Neural progenitor cell (in vitro differentiated cells): ENCODE measurements around the gene PPP1R9A. TPM values are rescaled to one million over a fixed set of nuclear protein-coding genes. Genes with fewer than 3 reads are reported as not detected.

Source experiments
- DNase-seq: peaks from one replicate; pipeline ENCODE4 v3.0.0-alpha.2; 2016; ENCODE audit warnings: low spot score
- H2AFZ ChIP-seq: fragments of 200-600 bp; sonication (generic); replicated peaks from 2 replicates; pipeline ENCODE4 v1.6.1; 2016; ENCODE audit warnings: antibody characterized with exemption
- H3F3A ChIP-seq: fragments of 200-600 bp; sonication (generic); 2 replicates; pipeline ENCODE4 v1.6.1; 2016; ENCODE audit warnings: antibody characterized with exemption, low read depth
- H3K27ac ChIP-seq: fragments of 200-600 bp; sonication (generic); 2 replicates; pipeline ENCODE4 v1.5.1; 2016; ENCODE audit warnings: mild to moderate bottlenecking
- H3K27me3 ChIP-seq: fragments of 200-600 bp; sonication (generic); 2 replicates; pipeline ENCODE4 v1.6.1; 2016; ENCODE audit warnings: mild to moderate bottlenecking, moderate library complexity
- H3K36me3 ChIP-seq: fragments of 200-600 bp; sonication (generic); 2 replicates; pipeline ENCODE4 v1.5.1; 2016
- H3K4me1 ChIP-seq: fragments of 200-600 bp; sonication (generic); 2 replicates; pipeline ENCODE4 v1.6.1; 2016; ENCODE audit warnings: mixed run types
- H3K4me2 ChIP-seq: fragments of 200-600 bp; sonication (generic); 2 replicates; pipeline ENCODE4 v1.6.1; 2016
- H3K4me3 ChIP-seq: fragments of 200-600 bp; sonication (generic); 2 replicates; pipeline ENCODE4 v1.5.1; 2016
- H3K79me2 ChIP-seq: fragments of 200-600 bp; sonication (generic); 2 replicates; pipeline ENCODE4 v1.6.1; 2016; ENCODE audit warnings: low read depth
- H3K9ac ChIP-seq: fragments of 200-600 bp; sonication (generic); 2 replicates; pipeline ENCODE4 v1.6.1; 2016
- H3K9me3 ChIP-seq: fragments of 200-600 bp; sonication (generic); 2 replicates; pipeline ENCODE4 v1.5.1; 2016; ENCODE audit warnings: low read depth
- H4K20me1 ChIP-seq: fragments of 200-600 bp; sonication (generic); 2 replicates; pipeline ENCODE4 v1.6.1; 2016; ENCODE audit warnings: low read depth
- H3K27ac Mint-ChIP-seq: 3 replicates; pipeline ENCODE4 v1.8.0; 2021; ENCODE audit warnings: mixed read lengths
- H3K27me3 Mint-ChIP-seq: 2 replicates; pipeline ENCODE4 v1.8.0; 2022; ENCODE audit warnings: low read depth, mild to moderate bottlenecking, inconsistent platforms, moderate library complexity, mixed read lengths; ENCODE audit not compliant: insufficient read depth
- H3K36me3 Mint-ChIP-seq: 3 replicates; pipeline ENCODE4 v1.8.0; 2021; ENCODE audit warnings: mixed read lengths
- H3K4me1 Mint-ChIP-seq: 3 replicates; pipeline ENCODE4 v1.8.0; 2021; ENCODE audit warnings: mixed read lengths
- H3K4me3 Mint-ChIP-seq: 3 replicates; pipeline ENCODE4 v1.8.0; 2021; ENCODE audit warnings: mild to moderate bottlenecking, moderate library complexity, mixed read lengths
- H3K9me3 Mint-ChIP-seq: 3 replicates; pipeline ENCODE4 v1.8.0; 2020; ENCODE audit warnings: mixed read lengths
- CTCF ChIP-seq: fragments of 200-600 bp; sonication (generic); IDR thresholded peaks from 2 replicates; pipeline ENCODE4 v1.5.1; 2017; ENCODE audit warnings: antibody characterized with exemption, mild to moderate bottlenecking
- EZH2 ChIP-seq: fragments of 200-600 bp; sonication (generic); IDR thresholded peaks from 2 replicates; pipeline ENCODE4 v1.6.1; 2017; ENCODE audit warnings: antibody characterized with exemption, mild to moderate bottlenecking, moderate library complexity
- EZH2phosphoT487 ChIP-seq: fragments of 200-600 bp; sonication (generic); IDR thresholded peaks from 2 replicates; pipeline ENCODE4 v1.6.1; 2017; ENCODE audit warnings: antibody characterized with exemption
- total RNA-seq: library from RNA; depleted of rRNA; stranded (reverse); fragments of >200 nt; gene quantifications from 2 replicates; pipeline ENCODE4 v1.2.3, GENCODE V29; 2015; ENCODE audit warnings: low replicate concordance

Gene PPP1R9A
- total RNA-seq, 1 donor from 2014 or later: 40.7 TPM

- H3K4me3 Mint-ChIP-seq: no peak overlapping the region
Measured at GRCh38 chr7:95066737-95067530, 159.5 kb downstream of the PPP1R9A start.

GRCh38 chr7:95088536-95089215 lies 181.3 kb downstream of the PPP1R9A start:
- no peaks in the 10 kb centered on the region for H3K36me3 ChIP-seq
- H3K79me2 ChIP-seq: peaks cover under 1% of the 10 kb centered on the region
- H3K9ac ChIP-seq: no peak overlapping the region
- H3K4me3 ChIP-seq: no peak overlapping the region
- peaks cover 8% of the 10 kb centered on the region for H3K9me3 Mint-ChIP-seq
- H3K4me3 Mint-ChIP-seq: no peak overlapping the region
- TF ChIP-seq CTCF (no peak), EZH2phosphoT487 (no peak), EZH2 (no peak)
- peaks cover 5% of the 10 kb centered on the region for H3F3A ChIP-seq
- H4K20me1 ChIP-seq: no peaks in the 10 kb centered on the region
- peak overlapping the region; percentile 87 for H3K27ac Mint-ChIP-seq
- no peaks in the 10 kb centered on the region for H3K9me3 ChIP-seq
- H2AFZ ChIP-seq: no peak overlapping the region
- peaks cover 18% of the 10 kb centered on the region for H3K4me1 Mint-ChIP-seq
- H3K27me3 Mint-ChIP-seq: no peaks in the 10 kb centered on the region
- peaks cover 23% of the 10 kb centered on the region for H3K4me1 ChIP-seq
- H3K27ac ChIP-seq: no peak overlapping the region
- DNase-seq: no peak
- H3K27me3 ChIP-seq: no peaks in the 10 kb centered on the region
- no peak overlapping the region for H3K4me2 ChIP-seq
- H3K36me3 Mint-ChIP-seq: peaks cover 2% of the 10 kb centered on the region

More at GRCh38 chr7:95066737-95067530, 159.5 kb downstream of the PPP1R9A start:
- H3K27ac ChIP-seq: no peak overlapping the region
- TF ChIP-seq EZH2phosphoT487: no peak
- TF ChIP-seq CTCF: no peak
- TF ChIP-seq EZH2: no peak
- no peak for DNase-seq
- no peaks in the 10 kb centered on the region for H3K27me3 Mint-ChIP-seq
- no peak overlapping the region for H3K27ac Mint-ChIP-seq
- no peaks in the 10 kb centered on the region for H3F3A ChIP-seq
- H3K27me3 ChIP-seq: no peaks in the 10 kb centered on the region
- no peak overlapping the region for H3K9ac ChIP-seq
- H3K4me3 ChIP-seq: no peak overlapping the region
- no peaks in the 10 kb centered on the region for H3K36me3 Mint-ChIP-seq
- H3K79me2 ChIP-seq: peaks cover 18% of the 10 kb centered on the region
- no peaks in the 10 kb centered on the region for H3K36me3 ChIP-seq
- H3K9me3 ChIP-seq: no peaks in the 10 kb centered on the region
- H3K4me1 ChIP-seq: no peaks in the 10 kb centered on the region
- H3K4me1 Mint-ChIP-seq: no peaks in the 10 kb centered on the region
- H3K9me3 Mint-ChIP-seq: no peaks in the 10 kb centered on the region
- no peak overlapping the region for H3K4me2 ChIP-seq
- no peak overlapping the region for H2AFZ ChIP-seq
- H4K20me1 ChIP-seq: no peaks in the 10 kb centered on the region

- Mint-ChIP-seq H3K9me3 (peaks cover 5% of the 10 kb centered on the region), H3K36me3 (peaks cover 3% of the 10 kb centered on the region), H3K27ac (no peak overlapping the region), H3K4me1 (peaks cover 18% of the 10 kb centered on the region), H3K4me3 (no peak overlapping the region), H3K27me3 (peaks cover 2% of the 10 kb centered on the region)
- no peak overlapping the region for H3K9ac ChIP-seq
- H3K36me3 ChIP-seq: no peaks in the 10 kb centered on the region
- H3K4me1 ChIP-seq: peaks cover 23% of the 10 kb centered on the region
- peak; percentile 39 for DNase-seq
- no peaks in the 10 kb centered on the region for H3K9me3 ChIP-seq
- H3K27ac ChIP-seq: no peak overlapping the region
- peaks cover 5% of the 10 kb centered on the region for H3F3A ChIP-seq
- TF ChIP-seq CTCF: no peak
- no peak for TF ChIP-seq EZH2
- no peak for TF ChIP-seq EZH2phosphoT487
- peak overlapping the region; percentile 28 for H3K4me2 ChIP-seq
- no peak overlapping the region for H3K4me3 ChIP-seq
- no peak overlapping the region for H2AFZ ChIP-seq
- H4K20me1 ChIP-seq: no peaks in the 10 kb centered on the region
- H3K79me2 ChIP-seq: peaks cover 8% of the 10 kb centered on the region
- no peaks in the 10 kb centered on the region for H3K27me3 ChIP-seq
Measured at GRCh38 chr7:95089414-95090315, 182.3 kb downstream of the PPP1R9A start.
